K562 (cell line): ENCODE measurements around the gene RXFP3.

Experiments used
- POLR2A ChIP-seq: fragments of 450-650 bp; conservative IDR thresholded peaks from 2 replicates; pipeline ENCODE4 v1.6.1; 2016
- ZNF274 ChIP-seq: IDR thresholded peaks from 2 replicates; pipeline ENCODE4 v1.6.1; 2011; ENCODE audit warnings: low read depth, mild to moderate bottlenecking, low read length, moderate library complexity, borderline replicate concordance

DNA sequence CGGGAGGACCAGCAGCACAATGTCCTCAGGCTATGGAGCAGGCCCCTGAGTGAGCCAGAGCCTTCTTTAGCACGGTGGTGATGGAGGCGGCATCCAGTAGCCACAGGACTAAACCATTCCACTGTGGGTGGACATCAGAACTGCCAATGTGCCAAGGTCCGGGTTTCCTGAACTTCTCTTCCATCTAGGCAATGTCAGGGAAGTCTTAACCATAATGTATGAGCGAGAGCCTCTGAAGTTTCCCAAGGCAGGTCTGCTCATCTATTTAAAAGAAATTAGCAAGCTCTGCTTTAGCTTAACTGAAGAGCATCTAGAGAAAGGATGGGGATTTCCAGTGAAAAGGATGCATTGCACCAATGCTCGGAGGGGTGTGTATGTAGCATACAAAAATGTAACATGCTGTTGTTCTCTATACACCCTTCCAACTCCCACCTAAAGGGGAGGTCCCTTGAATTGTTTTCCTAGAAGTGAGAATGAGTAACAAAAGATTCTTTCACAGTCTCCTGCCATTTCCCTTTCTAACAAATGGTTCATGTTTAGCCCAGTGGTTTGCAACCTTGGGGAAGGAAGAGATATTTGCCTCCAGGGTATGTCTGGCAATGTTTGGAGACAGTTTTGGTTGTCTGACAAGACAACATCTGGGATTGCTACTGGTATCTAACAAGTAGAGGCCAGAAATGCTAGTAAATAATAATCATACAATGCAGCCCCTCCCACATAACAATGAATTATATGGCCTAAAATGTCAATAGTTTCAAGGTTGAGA, 6.1 kb upstream of the RXFP3 start:
- TF ChIP-seq ZNF274 (no peak), POLR2A (no peak)
